ENCODE data around the gene SORCS2.

SORCS2 gene

DNA sequence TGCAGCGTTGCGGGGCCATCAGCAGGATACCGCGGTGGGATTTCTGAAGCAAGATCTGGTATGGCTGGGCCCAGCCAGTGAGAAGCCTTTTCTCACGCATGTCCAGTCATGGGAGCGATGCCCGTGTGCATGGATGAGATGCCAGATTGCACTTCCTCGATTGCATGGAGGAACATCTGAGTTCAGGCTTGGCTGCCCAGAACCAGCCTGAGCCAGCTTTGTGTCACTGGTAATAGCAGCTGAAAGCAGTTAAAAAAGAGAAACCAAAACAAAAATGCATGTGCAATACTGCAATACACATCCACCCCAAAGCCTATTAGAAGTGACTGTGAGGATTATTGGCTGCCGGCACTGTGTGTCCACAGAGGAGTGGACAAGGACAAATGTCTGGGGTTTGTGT, 183.1 kb downstream of the SORCS2 start:
- H3K9ac ChIP-seq (ENCODE audit: low read length) = no peak overlapping the region
- no peaks in the 10 kb centered on the region for H3K36me3 ChIP-seq (replicated peaks; ENCODE audit: low read depth, low read length)
- no peaks in the 10 kb centered on the region for H3K79me2 ChIP-seq (ENCODE audit: low read length)
- no peaks in the 10 kb centered on the region for H3K4me1 ChIP-seq (ENCODE audit: low read length)
- no peaks in the 10 kb centered on the region for H4K20me1 ChIP-seq (ENCODE audit: insufficient read depth, low read length)
- no peaks in the 10 kb centered on the region for H3K9me3 ChIP-seq (ENCODE audit: insufficient read depth, low read length)
- H2AFZ ChIP-seq (ENCODE audit: low read depth, low read length) = no peak overlapping the region
- H3K4me2 ChIP-seq (ENCODE audit: low read length) = no peak overlapping the region
- H3K27ac ChIP-seq (ENCODE audit: low read length) = no peak overlapping the region
- H3K4me3 ChIP-seq (ENCODE audit: low read length) = no peak overlapping the region
- no peaks in the 10 kb centered on the region for H3K27me3 ChIP-seq (ENCODE audit: low read depth, low read length)
- TF ChIP-seq, protein P1, sequence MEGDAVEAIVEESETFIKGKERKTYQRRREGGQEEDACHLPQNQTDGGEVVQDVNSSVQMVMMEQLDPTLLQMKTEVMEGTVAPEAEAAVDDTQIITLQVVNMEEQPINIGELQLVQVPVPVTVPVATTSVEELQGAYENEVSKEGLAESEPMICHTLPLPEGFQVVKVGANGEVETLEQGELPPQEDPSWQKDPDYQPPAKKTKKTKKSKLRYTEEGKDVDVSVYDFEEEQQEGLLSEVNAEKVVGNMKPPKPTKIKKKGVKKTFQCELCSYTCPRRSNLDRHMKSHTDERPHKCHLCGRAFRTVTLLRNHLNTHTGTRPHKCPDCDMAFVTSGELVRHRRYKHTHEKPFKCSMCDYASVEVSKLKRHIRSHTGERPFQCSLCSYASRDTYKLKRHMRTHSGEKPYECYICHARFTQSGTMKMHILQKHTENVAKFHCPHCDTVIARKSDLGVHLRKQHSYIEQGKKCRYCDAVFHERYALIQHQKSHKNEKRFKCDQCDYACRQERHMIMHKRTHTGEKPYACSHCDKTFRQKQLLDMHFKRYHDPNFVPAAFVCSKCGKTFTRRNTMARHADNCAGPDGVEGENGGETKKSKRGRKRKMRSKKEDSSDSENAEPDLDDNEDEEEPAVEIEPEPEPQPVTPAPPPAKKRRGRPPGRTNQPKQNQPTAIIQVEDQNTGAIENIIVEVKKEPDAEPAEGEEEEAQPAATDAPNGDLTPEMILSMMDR (IDR thresholded peaks at IDR 0.05; ENCODE audit: low read depth, low read length) = no peak
- no peak for TF ChIP-seq EZH2phosphoT487 (IDR thresholded peaks at IDR 0.05; ENCODE audit: low read depth)

DNA sequence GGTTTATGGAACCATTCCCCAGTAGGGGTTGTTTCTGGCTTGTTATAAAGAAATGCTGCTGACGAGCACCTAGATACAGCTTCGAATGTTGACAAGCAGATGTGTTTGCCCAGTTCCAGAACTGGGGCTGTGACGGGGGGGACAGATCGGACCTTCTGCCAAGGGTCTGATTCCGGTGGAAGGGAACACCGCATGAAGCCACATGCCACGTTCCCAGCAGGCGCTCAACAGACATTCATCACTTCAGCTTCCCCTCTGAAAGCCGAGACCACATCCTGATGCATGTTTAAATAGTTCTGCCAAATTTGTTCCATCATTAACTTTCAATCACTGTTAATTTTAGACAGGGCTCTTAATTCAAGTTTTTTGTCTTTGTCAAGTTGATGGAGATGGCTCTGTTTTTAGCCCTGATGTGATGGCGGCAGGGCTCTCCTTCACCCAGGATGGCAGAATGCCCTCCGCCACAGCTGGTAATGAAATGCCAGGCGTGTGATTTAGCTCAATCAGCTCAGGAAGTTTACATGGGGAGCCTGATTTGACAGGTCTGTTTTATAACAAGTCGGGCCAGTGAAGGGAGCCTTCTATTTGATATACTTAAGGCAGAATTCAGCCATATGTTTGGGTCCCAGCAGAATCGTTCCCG, 185.0 kb downstream of the SORCS2 start:
- Histone ChIP-seq H3K27me3 (ENCODE audit: low read depth, low read length) (no peaks in the 10 kb centered on the region), H3K4me2 (ENCODE audit: low read length) (no peak overlapping the region), H3K4me3 (ENCODE audit: low read length) (no peak overlapping the region), H4K20me1 (ENCODE audit: insufficient read depth, low read length) (no peaks in the 10 kb centered on the region), H3K27ac (ENCODE audit: low read length) (no peak overlapping the region), H3K9me3 (ENCODE audit: insufficient read depth, low read length) (no peaks in the 10 kb centered on the region), H3K9ac (ENCODE audit: low read length) (no peak overlapping the region), H3K36me3 (replicated peaks; ENCODE audit: low read depth, low read length) (no peaks in the 10 kb centered on the region), H2AFZ (ENCODE audit: low read depth, low read length) (no peak overlapping the region), H3K79me2 (ENCODE audit: low read length) (no peaks in the 10 kb centered on the region), H3K4me1 (ENCODE audit: low read length) (no peaks in the 10 kb centered on the region)
- no peak for TF ChIP-seq EZH2phosphoT487 (IDR thresholded peaks at IDR 0.05; ENCODE audit: low read depth)
- TF ChIP-seq, protein P1 (IDR thresholded peaks at IDR 0.05; ENCODE audit: low read depth, low read length) = no peak

DNA sequence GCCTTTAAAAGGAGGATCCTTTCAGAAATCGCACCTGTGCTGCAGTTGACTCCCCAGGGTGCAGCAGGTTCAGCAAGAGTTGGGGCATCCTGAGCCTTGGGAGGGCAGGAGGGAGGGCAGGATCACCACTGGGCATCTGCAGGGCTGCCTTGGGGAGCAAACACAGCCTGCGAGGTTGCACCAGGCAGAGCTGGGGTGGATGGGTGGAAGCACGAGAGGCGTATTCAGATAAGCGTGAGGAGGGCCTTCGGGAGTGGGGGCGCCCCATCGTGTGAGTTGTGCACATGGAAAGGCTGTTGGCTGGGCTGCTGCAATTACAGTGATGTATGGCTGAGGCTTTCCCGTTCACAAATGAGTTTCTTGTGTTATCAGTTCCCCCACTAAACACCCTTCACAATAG, 186.8 kb downstream of the SORCS2 start:
- no peaks in the 10 kb centered on the region for H3K9me3 ChIP-seq (ENCODE audit: insufficient read depth, low read length)
- no peak overlapping the region for H3K4me3 ChIP-seq (ENCODE audit: low read length)
- H2AFZ ChIP-seq (ENCODE audit: low read depth, low read length) = no peak overlapping the region
- no peaks in the 10 kb centered on the region for H3K79me2 ChIP-seq (ENCODE audit: low read length)
- H3K27ac ChIP-seq (ENCODE audit: low read length) = no peak overlapping the region
- H3K36me3 ChIP-seq (replicated peaks; ENCODE audit: low read depth, low read length) = no peaks in the 10 kb centered on the region
- no peak overlapping the region for H3K4me2 ChIP-seq (ENCODE audit: low read length)
- no peaks in the 10 kb centered on the region for H3K4me1 ChIP-seq (ENCODE audit: low read length)
- H3K27me3 ChIP-seq (ENCODE audit: low read depth, low read length) = no peaks in the 10 kb centered on the region
- no peak overlapping the region for H3K9ac ChIP-seq (ENCODE audit: low read length)
- no peak for TF ChIP-seq EZH2phosphoT487 (IDR thresholded peaks at IDR 0.05; ENCODE audit: low read depth)
- TF ChIP-seq, protein P1 (IDR thresholded peaks at IDR 0.05; ENCODE audit: low read depth, low read length) = no peak
- no peaks in the 10 kb centered on the region for H4K20me1 ChIP-seq (ENCODE audit: insufficient read depth, low read length)

DNA sequence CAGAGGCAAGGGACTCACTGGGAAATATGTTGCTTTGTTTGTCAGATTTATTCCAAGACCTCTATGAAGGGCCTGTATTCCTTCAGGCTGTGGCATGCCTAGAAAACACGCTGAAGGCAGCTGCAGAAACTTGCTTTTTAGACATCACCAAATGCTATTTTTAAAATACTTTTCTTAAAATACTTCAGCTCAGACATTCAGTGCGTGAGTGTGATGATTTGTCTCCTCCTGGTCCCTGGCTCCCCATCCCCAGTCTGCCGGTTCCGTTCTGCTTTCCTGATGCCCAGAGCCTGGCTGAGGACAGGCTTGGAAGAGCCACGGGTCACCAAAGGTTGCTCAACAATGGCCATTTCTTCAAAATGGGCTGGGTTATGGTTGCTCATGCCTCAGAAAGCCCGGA, 187.4 kb downstream of the SORCS2 start:
- Histone ChIP-seq H3K9me3 (ENCODE audit: insufficient read depth, low read length) (no peaks in the 10 kb centered on the region), H3K79me2 (ENCODE audit: low read length) (no peaks in the 10 kb centered on the region), H3K4me2 (ENCODE audit: low read length) (no peak overlapping the region), H4K20me1 (ENCODE audit: insufficient read depth, low read length) (no peaks in the 10 kb centered on the region), H3K27me3 (ENCODE audit: low read depth, low read length) (no peaks in the 10 kb centered on the region), H3K36me3 (replicated peaks; ENCODE audit: low read depth, low read length) (no peaks in the 10 kb centered on the region), H3K9ac (ENCODE audit: low read length) (no peak overlapping the region), H3K27ac (ENCODE audit: low read length) (no peak overlapping the region), H3K4me1 (ENCODE audit: low read length) (no peaks in the 10 kb centered on the region), H2AFZ (ENCODE audit: low read depth, low read length) (no peak overlapping the region), H3K4me3 (ENCODE audit: low read length) (no peak overlapping the region)
- TF ChIP-seq, protein P1 (IDR thresholded peaks at IDR 0.05; ENCODE audit: low read depth, low read length) = no peak
- no peak for TF ChIP-seq EZH2phosphoT487 (IDR thresholded peaks at IDR 0.05; ENCODE audit: low read depth)
